CD4-positive, alpha-beta T cell (primary cell): ENCODE results near the gene KDM4D. TPM values are rescaled to one million over a fixed set of nuclear protein-coding genes. Genes with fewer than 3 reads are reported as not detected.
A peak's percentile ranks its signal among the peaks of the same experiment; 100 is the strongest.
"Not testable (repeated sequence)": the region's sequence is repeated elsewhere in the genome, so short reads cannot be mapped to it uniquely, and the experiment has no call there.

Experiments
- ATAC-seq: fragments of 200-7000 bp; cut with Tn5 transposase; one replicate; pipeline ENCODE4 v1.10.0; 2022; ENCODE audit warnings: mild to moderate bottlenecking; ENCODE audit not compliant: poor library complexity
- CTCF ChIA-PET: fragments of 350-600 bp; sonication (Branson Sonifier 250); formaldehyde crosslinking; loops from one replicate; lab custom pipeline; 2021; ENCODE audit warnings: antibody characterized with exemption, inconsistent platforms; lab: Charles Lee
- POLR2A ChIA-PET: fragments of 350-600 bp; sonication (Branson Sonifier 250); formaldehyde crosslinking; loops from one replicate; lab custom pipeline; 2021; ENCODE audit warnings: antibody characterized with exemption, inconsistent platforms; lab: Charles Lee
- DNase-seq, 14 experiments: peaks; one replicate each; pipeline ENCODE4 v3.0.0-alpha.2; 2013 to 2020; ENCODE audit warnings: mixed read lengths in 2 of 14
- H3K27ac ChIP-seq, 2 donors: one replicate each; pipeline versions ENCODE4 v1.5.1 to v1.7.0; 2013; ENCODE audit warnings: low read length in 2 of 2, low read depth in 1 of 2, mild to moderate bottlenecking in 1 of 2
- H3K27me3 ChIP-seq, 2 experiments: 1 replicate in 1 of 2; 2 replicates in 1 of 2; pipeline versions ENCODE4 v1.6.1 to v1.7.0; 2013; ENCODE audit warnings: low read length in 2 of 2, control low read depth in 1 of 2, mild to moderate bottlenecking in 1 of 2, moderate library complexity in 1 of 2; ENCODE audit not compliant: insufficient read depth in 2 of 2, control insufficient read depth in 1 of 2
- H3K36me3 ChIP-seq: one replicate; pipeline ENCODE4 v1.6.1; 2013; ENCODE audit warnings: low read length, control low read depth; ENCODE audit not compliant: insufficient read depth
- H3K4me1 ChIP-seq: one replicate; pipeline ENCODE4 v1.6.1; 2013; ENCODE audit warnings: low read length, control low read depth; ENCODE audit not compliant: insufficient read depth
- H3K4me3 ChIP-seq: one replicate; pipeline ENCODE4 v1.5.1; 2013; ENCODE audit warnings: mild to moderate bottlenecking, low read length, moderate library complexity
- H3K9me3 ChIP-seq, 2 experiments: 1 replicate in 1 of 2; 2 replicates in 1 of 2; pipeline versions ENCODE4 v1.6.1 to v1.7.0; 2013; ENCODE audit warnings: low read length in 2 of 2, mild to moderate bottlenecking in 2 of 2, control low read depth in 1 of 2, moderate library complexity in 1 of 2; ENCODE audit not compliant: control insufficient read depth in 1 of 2, insufficient read depth in 1 of 2
- H3K27ac Mint-ChIP-seq: one replicate; pipeline ENCODE4 v1.8.0; 2020; ENCODE audit warnings: mixed read lengths
- H3K27me3 Mint-ChIP-seq: one replicate; pipeline ENCODE4 v1.8.0; 2021; ENCODE audit warnings: mixed read lengths
- H3K36me3 Mint-ChIP-seq: one replicate; pipeline ENCODE4 v1.8.0; 2021; ENCODE audit warnings: low read depth, mixed read lengths
- H3K4me1 Mint-ChIP-seq: one replicate; pipeline ENCODE4 v1.8.0; 2021; ENCODE audit warnings: low read depth, mixed read lengths
- H3K4me3 Mint-ChIP-seq: one replicate; pipeline ENCODE4 v1.8.0; 2020; ENCODE audit warnings: mild to moderate bottlenecking, mixed read lengths
- H3K9me3 Mint-ChIP-seq: one replicate; pipeline ENCODE4 v1.8.0; 2020; ENCODE audit warnings: mixed read lengths
- CTCF ChIP-seq: fragments of 200-600 bp; IDR thresholded peaks from one replicate; pipeline ENCODE4 v1.8.0; 2022; ENCODE audit warnings: antibody characterized with exemption, mild to moderate bottlenecking
- intact Hi-C, 2 experiments: fragments of 100-400 bp; cut with DNase I in 1 of 2; cut with micrococcal nuclease in 1 of 2; formaldehyde crosslinking; loops; one replicate each; pipeline versions ENCODE4 v1.15.1 to v1.9.0; 2023 to 2025; cut with DNase I, micrococcal nuclease
- total RNA-seq, 174 experiments: library from RNA in 2 of 174; stranded (reverse) in 2 of 174; gene quantifications; one replicate each; pipeline ENCODE4 v1.2.3 and lab custom pipeline; 2021 to 2026

The KDM4D gene
- total RNA-seq, 2 experiments from 2014 or later: 0.16 to 0.22 TPM

- H3K27ac Mint-ChIP-seq: peak overlapping the region; percentile 3
- no peaks in the 10 kb centered on the region for H3K27me3 Mint-ChIP-seq
- H3K9me3 Mint-ChIP-seq: peaks cover 5% of the 10 kb centered on the region
- CTCF ChIA-PET: no interaction called here
- TF ChIP-seq CTCF: no peak
- H3K27ac ChIP-seq: no peak overlapping the region
- no peak overlapping the region for H3K4me3 ChIP-seq
- peaks cover 44% of the 10 kb centered on the region for H3K4me1 ChIP-seq
- DNase-seq (no peak), ATAC-seq (no peak)
- H3K36me3 ChIP-seq: no peaks in the 10 kb centered on the region
- peaks cover 77% of the 10 kb centered on the region for H3K4me1 Mint-ChIP-seq
- intact Hi-C loops: no loop called here
- no peaks in the 10 kb centered on the region for H3K27me3 ChIP-seq
- POLR2A ChIA-PET: interaction anchor here (1.6 kb wide), 1 partner anchor 45 kb away, joined by 5 read pairs; the partner anchor contains the start of genes CWC15 and KDM4D
- no peaks in the 10 kb centered on the region for H3K36me3 Mint-ChIP-seq
- H3K9me3 ChIP-seq: no peaks in the 10 kb centered on the region
- H3K4me3 Mint-ChIP-seq: no peak overlapping the region
Measured at GRCh38 chr11:94928117-94928990, 45.2 kb upstream of the KDM4D start.

- ATAC-seq, CTCF ChIA-PET, POLR2A ChIA-PET, H3K4me3 ChIP-seq, H3K27ac Mint-ChIP-seq, H3K27me3 ChIP-seq, H3K9me3 Mint-ChIP-seq, H3K9me3 ChIP-seq, H3K27ac ChIP-seq, H3K27me3 Mint-ChIP-seq, intact Hi-C loops, H3K4me3 Mint-ChIP-seq, H3K36me3 Mint-ChIP-seq, DNase-seq, H3K36me3 ChIP-seq: not testable (repeated sequence)
- H3K4me1 Mint-ChIP-seq: peaks cover 76% of the 10 kb centered on the region
- peaks cover 33% of the 10 kb centered on the region for H3K4me1 ChIP-seq
Measured at GRCh38 chr11:94932072-94932471, 41.4 kb upstream of the KDM4D start.

- ATAC-seq: no peak
- TF ChIP-seq CTCF: no peak
- H3K9me3 Mint-ChIP-seq: no peaks in the 10 kb centered on the region
- H3K27ac Mint-ChIP-seq: no peak overlapping the region
- no peak overlapping the region for H3K4me3 ChIP-seq
- H3K27me3 Mint-ChIP-seq: no peaks in the 10 kb centered on the region
- ChIA-PET CTCF (no interaction called here), POLR2A (no interaction called here)
- no peak for DNase-seq
- peaks cover 72% of the 10 kb centered on the region for H3K4me1 Mint-ChIP-seq
- H3K4me3 Mint-ChIP-seq: no peak overlapping the region
- intact Hi-C loops: no loop called here
- peaks cover 31% of the 10 kb centered on the region for H3K4me1 ChIP-seq
- no peaks in the 10 kb centered on the region for H3K36me3 Mint-ChIP-seq
- no peaks in the 10 kb centered on the region for H3K36me3 ChIP-seq
- no peaks in the 10 kb centered on the region for H3K27me3 ChIP-seq
- no peaks in the 10 kb centered on the region for H3K9me3 ChIP-seq
- H3K27ac ChIP-seq: no peak overlapping the region
Measured at GRCh38 chr11:94932503-94932902, 41.0 kb upstream of the KDM4D start.
